ENCODE results near the gene FBXL7.

The FBXL7 gene

GRCh38 chr5:15796557-15796956, 296.6 kb downstream of the FBXL7 start:
- no peak for DNase-seq (ENCODE audit: low read depth in 2 of 3, low spot score in 2 of 3)

- no peak for DNase-seq (ENCODE audit: low read depth in 2 of 3, low spot score in 2 of 3)
Observed at GRCh38 chr5:15797116-15797515, 297.1 kb downstream of the FBXL7 start.

- DNase-seq (ENCODE audit: low read depth in 2 of 3, low spot score in 2 of 3) = no peak
Observed at GRCh38 chr5:15798006-15798405, 298.0 kb downstream of the FBXL7 start.

GRCh38 chr5:15799014-15799413, 299.0 kb downstream of the FBXL7 start:
- DNase-seq (ENCODE audit: low read depth in 2 of 3, low spot score in 2 of 3) = no peak

- no peak for DNase-seq (ENCODE audit: low read depth in 2 of 3, low spot score in 2 of 3)
Observed at GRCh38 chr5:15799612-15800011, 299.6 kb downstream of the FBXL7 start.

- DNase-seq (ENCODE audit: low read depth in 2 of 3, low spot score in 2 of 3) = no peak
Observed at GRCh38 chr5:15803280-15803679, 303.3 kb downstream of the FBXL7 start.

- DNase-seq (ENCODE audit: low read depth in 2 of 3, low spot score in 2 of 3) = no peak
Observed at GRCh38 chr5:15806613-15807012, 306.6 kb downstream of the FBXL7 start.

- no peak for DNase-seq (ENCODE audit: low read depth in 2 of 3, low spot score in 2 of 3)
Observed at GRCh38 chr5:15807248-15807647, 307.3 kb downstream of the FBXL7 start.

GRCh38 chr5:15807871-15808270, 307.9 kb downstream of the FBXL7 start:
- DNase-seq (ENCODE audit: low read depth in 2 of 3, low spot score in 2 of 3) = no peak

- DNase-seq (ENCODE audit: low read depth in 2 of 3, low spot score in 2 of 3) = no peak
Observed at GRCh38 chr5:15808577-15808976, 308.6 kb downstream of the FBXL7 start.

- DNase-seq (ENCODE audit: low read depth in 2 of 3, low spot score in 2 of 3) = no peak
Observed at GRCh38 chr5:15819617-15820016, 319.6 kb downstream of the FBXL7 start.

- no peak for DNase-seq (ENCODE audit: low read depth in 2 of 3, low spot score in 2 of 3)
Observed at GRCh38 chr5:15821506-15821905, 321.5 kb downstream of the FBXL7 start.

- DNase-seq (ENCODE audit: low read depth in 2 of 3, low spot score in 2 of 3) = no peak
Observed at GRCh38 chr5:15823398-15823797, 323.4 kb downstream of the FBXL7 start.

- DNase-seq (ENCODE audit: low read depth in 2 of 3, low spot score in 2 of 3) = no peak
Observed at GRCh38 chr5:15827741-15828140, 327.8 kb downstream of the FBXL7 start.

GRCh38 chr5:15831408-15831807, 331.4 kb downstream of the FBXL7 start:
- DNase-seq (ENCODE audit: low read depth in 2 of 3, low spot score in 2 of 3) = no peak

- no peak for DNase-seq (ENCODE audit: low read depth in 2 of 3, low spot score in 2 of 3)
Observed at GRCh38 chr5:15833365-15833764, 333.4 kb downstream of the FBXL7 start.

- DNase-seq (ENCODE audit: low read depth in 2 of 3, low spot score in 2 of 3) = no peak
Observed at GRCh38 chr5:15834596-15835245, 334.7 kb downstream of the FBXL7 start.

GRCh38 chr5:15835514-15835913, 335.5 kb downstream of the FBXL7 start:
- DNase-seq (ENCODE audit: low read depth in 2 of 3, low spot score in 2 of 3) = no peak

GRCh38 chr5:15837551-15838289, 337.7 kb downstream of the FBXL7 start:
- no peak for DNase-seq (ENCODE audit: low read depth in 2 of 3, low spot score in 2 of 3)

- no peak for DNase-seq (ENCODE audit: low read depth in 2 of 3, low spot score in 2 of 3)
Observed at GRCh38 chr5:15844253-15844652, 344.3 kb downstream of the FBXL7 start.

GRCh38 chr5:15844871-15845270, 344.9 kb downstream of the FBXL7 start:
- no peak for DNase-seq (ENCODE audit: low read depth in 2 of 3, low spot score in 2 of 3)

- no peak for DNase-seq (ENCODE audit: low read depth in 2 of 3, low spot score in 2 of 3)
Observed at GRCh38 chr5:15850536-15850935, 350.6 kb downstream of the FBXL7 start.

GRCh38 chr5:15850939-15851341, 351.0 kb downstream of the FBXL7 start:
- DNase-seq (ENCODE audit: low read depth in 2 of 3, low spot score in 2 of 3) = no peak

All from activated CD8-positive, alpha-beta memory T cell treated with anti-CD3 and anti-CD28 coated beads for 48 hours (primary cell).